Colonic mucosa (tissue), 4 donors: ENCODE results near the gene STAT4. TPM values are rescaled to one million over a fixed set of nuclear protein-coding genes. Genes with fewer than 3 reads are reported as not detected.

Experiments
- DNase-seq: peaks from one replicate; pipeline ENCODE4 v3.0.0-alpha.2; 2020
- H3K27ac ChIP-seq: fragments of 200-600 bp; one replicate; pipeline ENCODE4 v1.8.0; 2021
- H3K27me3 ChIP-seq: fragments of 200-600 bp; one replicate; pipeline ENCODE4 v1.8.0; 2021
- H3K36me3 ChIP-seq: fragments of 200-600 bp; one replicate; pipeline ENCODE4 v1.8.0; 2021
- H3K4me1 ChIP-seq: fragments of 200-600 bp; one replicate; pipeline ENCODE4 v1.8.0; 2021; ENCODE audit warnings: mild to moderate bottlenecking
- H3K4me3 ChIP-seq: fragments of 200-600 bp; one replicate; pipeline ENCODE4 v1.8.0; 2021
- H3K9ac ChIP-seq, 2 donors: one replicate each; pipeline ENCODE4 v1.7.0; 2013; ENCODE audit warnings: control low read depth in 2 of 2, low read depth in 2 of 2, low read length in 2 of 2
- H3K9me3 ChIP-seq: fragments of 200-600 bp; one replicate; pipeline ENCODE4 v1.8.0; 2021
- intact Hi-C: fragments of 100-400 bp; cut with DNase I; formaldehyde crosslinking; loops from one replicate; pipeline ENCODE4 v1.14.1; 2022
- total RNA-seq, 2 donors: library from RNA; stranded (reverse); fragmentation: NEBNext Ultra II Directional in 1 of 2; extraction: Animal tissue kit (Norgen Biotek cat#: 25700) in 1 of 2; gene quantifications; one replicate each; pipeline ENCODE4 v1.2.1, GENCODE V29; 2021
- TF ChIP-seq, protein P1 (sequence below): fragments of 200-600 bp; IDR thresholded peaks from one replicate; pipeline ENCODE4 v1.8.0; 2022; ENCODE audit warnings: antibody characterized with exemption, mild to moderate bottlenecking
- donor health status: healthy.
- donor health status: DM: no; HTN: no; CAD: no.
- donor health status: DM: no; HTN: no; CAD: no.

Gene STAT4
- total RNA-seq, 2 donors from 2014 or later: 2.0 to 2.1 TPM

DNA sequence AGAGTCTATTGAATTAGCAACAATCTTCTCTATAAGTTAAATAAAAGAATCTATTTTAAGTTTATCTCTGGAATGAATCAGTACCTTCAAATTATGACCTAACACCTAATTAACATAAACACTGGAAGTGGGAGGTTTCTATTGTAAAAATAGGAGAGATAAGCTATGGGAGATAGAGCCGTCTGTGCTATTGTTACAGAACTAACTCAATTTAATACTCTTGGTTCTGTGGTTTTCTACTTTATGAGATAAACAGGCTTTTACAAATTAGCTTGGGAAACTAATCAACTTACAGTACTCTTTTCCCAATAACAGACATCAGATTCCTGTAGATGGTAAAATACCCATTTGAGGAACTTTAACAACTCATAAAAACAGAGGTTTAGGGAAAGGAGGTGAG is 111.2 kb downstream of the STAT4 start:
- Histone ChIP-seq H3K27me3 (no peaks in the 10 kb centered on the region), H3K9me3 (no peaks in the 10 kb centered on the region), H3K4me3 (no peak overlapping the region), H3K27ac (no peak overlapping the region), H3K4me1 (no peaks in the 10 kb centered on the region), H3K36me3 (no peaks in the 10 kb centered on the region), H3K9ac (no peak overlapping the region)
- no peak for DNase-seq
- intact Hi-C loops: no loop called here
- TF ChIP-seq, protein P1, sequence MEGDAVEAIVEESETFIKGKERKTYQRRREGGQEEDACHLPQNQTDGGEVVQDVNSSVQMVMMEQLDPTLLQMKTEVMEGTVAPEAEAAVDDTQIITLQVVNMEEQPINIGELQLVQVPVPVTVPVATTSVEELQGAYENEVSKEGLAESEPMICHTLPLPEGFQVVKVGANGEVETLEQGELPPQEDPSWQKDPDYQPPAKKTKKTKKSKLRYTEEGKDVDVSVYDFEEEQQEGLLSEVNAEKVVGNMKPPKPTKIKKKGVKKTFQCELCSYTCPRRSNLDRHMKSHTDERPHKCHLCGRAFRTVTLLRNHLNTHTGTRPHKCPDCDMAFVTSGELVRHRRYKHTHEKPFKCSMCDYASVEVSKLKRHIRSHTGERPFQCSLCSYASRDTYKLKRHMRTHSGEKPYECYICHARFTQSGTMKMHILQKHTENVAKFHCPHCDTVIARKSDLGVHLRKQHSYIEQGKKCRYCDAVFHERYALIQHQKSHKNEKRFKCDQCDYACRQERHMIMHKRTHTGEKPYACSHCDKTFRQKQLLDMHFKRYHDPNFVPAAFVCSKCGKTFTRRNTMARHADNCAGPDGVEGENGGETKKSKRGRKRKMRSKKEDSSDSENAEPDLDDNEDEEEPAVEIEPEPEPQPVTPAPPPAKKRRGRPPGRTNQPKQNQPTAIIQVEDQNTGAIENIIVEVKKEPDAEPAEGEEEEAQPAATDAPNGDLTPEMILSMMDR: no peak

DNA sequence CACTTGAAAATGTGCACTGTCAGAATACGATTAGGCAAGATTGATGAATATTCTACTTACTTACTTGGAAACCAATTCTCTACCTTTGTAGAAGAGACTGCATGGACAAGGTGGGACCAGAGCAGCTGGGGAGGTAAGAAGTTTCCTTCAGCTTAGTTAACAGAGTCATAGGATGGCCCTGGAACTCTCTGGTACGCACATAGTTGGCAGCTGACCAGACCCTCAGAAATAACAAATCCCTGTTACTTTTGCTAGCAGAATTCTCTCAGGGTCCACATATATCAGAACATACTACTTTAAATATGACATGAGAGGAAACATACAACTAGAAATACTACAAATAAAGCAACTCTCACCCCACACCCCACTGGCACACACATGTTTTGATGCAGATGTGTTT is 112.1 kb downstream of the STAT4 start:
- Histone ChIP-seq H3K4me3 (no peak overlapping the region), H3K9ac (no peak overlapping the region), H3K4me1 (no peaks in the 10 kb centered on the region), H3K36me3 (no peaks in the 10 kb centered on the region), H3K27ac (no peak overlapping the region), H3K27me3 (no peaks in the 10 kb centered on the region), H3K9me3 (no peaks in the 10 kb centered on the region)
- TF ChIP-seq, protein P1: no peak
- no peak for DNase-seq
- intact Hi-C loops: no loop called here

DNA sequence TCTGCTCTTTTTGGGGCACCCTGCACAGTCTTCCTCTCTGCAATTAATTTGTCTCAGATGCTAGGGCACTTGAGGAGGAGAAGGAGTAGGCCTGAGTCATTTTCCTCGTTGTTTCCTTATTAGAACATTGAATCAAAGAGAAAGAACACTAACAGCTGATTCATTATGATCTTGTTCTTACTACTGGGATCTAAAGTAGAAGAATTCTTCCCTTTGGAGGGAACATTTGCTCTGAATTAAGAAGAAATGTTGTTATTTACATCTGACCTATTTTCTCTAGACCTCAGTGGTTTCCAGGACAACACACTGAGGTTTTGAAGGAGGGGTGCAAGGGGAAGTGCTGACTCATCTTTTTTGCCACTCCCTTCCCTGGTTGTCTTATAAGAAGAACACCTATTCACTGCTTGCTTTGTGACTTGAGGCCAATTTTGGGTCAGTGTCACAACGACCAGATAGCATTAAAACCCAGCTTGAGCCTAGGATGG is 112.5 kb downstream of the STAT4 start:
- no peak overlapping the region for H3K27ac ChIP-seq
- no peak for DNase-seq
- no peaks in the 10 kb centered on the region for H3K4me1 ChIP-seq
- TF ChIP-seq, protein P1: no peak
- no peaks in the 10 kb centered on the region for H3K27me3 ChIP-seq
- no peak overlapping the region for H3K9ac ChIP-seq
- H3K36me3 ChIP-seq: no peaks in the 10 kb centered on the region
- H3K4me3 ChIP-seq: no peak overlapping the region
- intact Hi-C loops: no loop called here
- no peaks in the 10 kb centered on the region for H3K9me3 ChIP-seq

DNA sequence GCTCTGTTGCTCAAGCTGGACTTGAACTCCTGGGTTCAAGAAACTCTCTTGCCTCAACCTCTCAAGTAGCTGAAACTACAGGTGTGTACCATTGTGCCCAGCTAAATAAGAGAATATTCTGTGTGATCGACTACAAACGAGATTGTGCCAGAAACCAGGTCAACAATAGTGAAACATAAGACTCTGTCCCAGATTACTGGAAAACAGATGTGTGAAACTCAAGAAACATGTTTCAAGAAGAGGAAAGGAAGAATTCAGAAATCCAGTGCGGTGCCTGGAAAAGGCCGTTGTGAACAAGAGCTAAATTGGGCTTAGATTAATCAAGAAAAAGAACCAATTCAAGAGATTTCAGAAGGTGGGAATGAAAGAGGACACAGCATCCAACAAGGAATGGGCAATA is 113.4 kb downstream of the STAT4 start:
- no peaks in the 10 kb centered on the region for H3K9me3 ChIP-seq
- H3K27ac ChIP-seq: no peak overlapping the region
- no peaks in the 10 kb centered on the region for H3K36me3 ChIP-seq
- H3K9ac ChIP-seq: no peak overlapping the region
- no peaks in the 10 kb centered on the region for H3K27me3 ChIP-seq
- H3K4me3 ChIP-seq: no peak overlapping the region
- TF ChIP-seq, protein P1: no peak
- H3K4me1 ChIP-seq: no peaks in the 10 kb centered on the region
- DNase-seq: no peak
- intact Hi-C loops: no loop called here

DNA sequence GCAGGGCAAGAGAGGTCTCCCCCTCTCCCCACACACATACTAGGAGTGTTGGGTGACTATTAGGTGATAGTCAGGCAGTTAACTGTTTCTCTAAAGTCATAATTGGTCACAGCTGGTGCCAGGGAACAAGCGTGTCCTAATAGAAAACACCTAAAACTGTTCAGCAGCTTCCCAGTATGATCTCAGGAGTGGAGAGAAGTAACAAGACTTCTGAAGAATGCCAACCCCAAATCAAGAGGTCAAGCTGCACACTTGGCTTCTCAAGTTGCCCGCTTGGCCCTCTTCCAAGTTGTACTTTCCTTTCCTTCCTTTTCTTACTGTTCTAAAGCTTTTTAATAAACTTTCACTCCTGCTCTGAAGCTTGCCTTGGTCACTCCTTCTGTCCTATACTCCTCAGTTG is 114.4 kb downstream of the STAT4 start:
- DNase-seq: no peak
- H3K4me1 ChIP-seq: no peaks in the 10 kb centered on the region
- intact Hi-C loops: no loop called here
- TF ChIP-seq, protein P1: no peak
- H3K4me3 ChIP-seq: no peak overlapping the region
- H3K27ac ChIP-seq: no peak overlapping the region
- no peaks in the 10 kb centered on the region for H3K27me3 ChIP-seq
- H3K9me3 ChIP-seq: no peaks in the 10 kb centered on the region
- no peak overlapping the region for H3K9ac ChIP-seq
- no peaks in the 10 kb centered on the region for H3K36me3 ChIP-seq
